SU-DHL-6 (cell line): ENCODE results near the gene PDZRN3.

Source experiments
- H2AFZ ChIP-seq: fragments of 200-600 bp; sonication (generic); 2 replicates; pipeline ENCODE4 v1.6.1; 2014; ENCODE audit warnings: low read depth, mild to moderate bottlenecking, moderate library complexity, mixed read lengths, antibody characterized with exemption, low read length; ENCODE audit not compliant: severe bottlenecking
- H3F3A ChIP-seq: fragments of 200-600 bp; shearing (Covaris generic); 2 replicates; pipeline ENCODE4 v1.6.0; 2016; ENCODE audit warnings: antibody characterized with exemption, mild to moderate bottlenecking; ENCODE audit not compliant: insufficient read depth
- H3K27ac ChIP-seq: fragments of 200-600 bp; sonication (generic); 2 replicates; pipeline ENCODE4 v1.5.1; 2016; ENCODE audit warnings: low read depth, mild to moderate bottlenecking, low read length, moderate library complexity, mixed read lengths
- H3K27me3 ChIP-seq: fragments of 200-600 bp; sonication (generic), shearing (Covaris generic); 2 replicates; pipeline ENCODE4 v1.6.0; 2014; ENCODE audit warnings: mild to moderate bottlenecking, low read length
- H3K36me3 ChIP-seq: fragments of 200-600 bp; sonication (generic); 2 replicates; pipeline ENCODE4 v1.6.1; 2014; ENCODE audit warnings: mild to moderate bottlenecking, low read length, mixed read lengths
- H3K4me2 ChIP-seq: fragments of 300-600, 200-600 bp; shearing (Covaris generic), sonication (generic); 2 replicates; pipeline ENCODE4 v1.6.0; 2014; ENCODE audit warnings: low read length, low read depth, mild to moderate bottlenecking; ENCODE audit not compliant: poor library complexity, severe bottlenecking
- H3K4me3 ChIP-seq: fragments of 200-600 bp; sonication (generic); 2 replicates; pipeline ENCODE4 v1.5.1; 2014; ENCODE audit warnings: antibody characterized with exemption, low read length, mild to moderate bottlenecking, mixed read lengths; ENCODE audit not compliant: insufficient read depth, poor library complexity, severe bottlenecking
- H3K79me2 ChIP-seq: fragments of 200-600 bp; sonication (generic); 2 replicates; pipeline ENCODE4 v1.6.1; 2014; ENCODE audit warnings: mild to moderate bottlenecking, low read length, moderate library complexity; ENCODE audit not compliant: insufficient read depth
- H3K9ac ChIP-seq: fragments of 200-600 bp; sonication (generic); 2 replicates; pipeline ENCODE4 v1.7.0; 2014; ENCODE audit warnings: mild to moderate bottlenecking, low read length
- H3K9me2 ChIP-seq: fragments of 200-600 bp; sonication (generic); replicated peaks from 2 replicates; pipeline ENCODE4 v1.6.1; 2014; ENCODE audit warnings: low read length; ENCODE audit not compliant: insufficient read depth
- H3K9me3 ChIP-seq: fragments of 200-600 bp; sonication (generic); 2 replicates; pipeline ENCODE4 v1.6.1; 2014; ENCODE audit warnings: low read length, mixed read lengths; ENCODE audit not compliant: insufficient read depth
- H4K20me1 ChIP-seq: fragments of 200-600 bp; sonication (generic); 2 replicates; pipeline ENCODE4 v1.6.1; 2014; ENCODE audit warnings: low read depth, mild to moderate bottlenecking, antibody characterized with exemption, low read length, moderate library complexity, mixed read lengths
- CTCF ChIP-seq: fragments of 200-600 bp; sonication (generic); IDR thresholded peaks from one replicate; pipeline ENCODE4 v1.5.1; 2017; ENCODE audit warnings: antibody characterized with exemption, mild to moderate bottlenecking, low read length, moderate library complexity; ENCODE audit not compliant: insufficient read depth, poor library complexity, severe bottlenecking
- EZH2phosphoT487 ChIP-seq: fragments of 200-600 bp; sonication (generic), shearing (Covaris generic); conservative IDR thresholded peaks from 2 replicates; pipeline ENCODE4 v1.6.1; 2018; ENCODE audit warnings: mild to moderate bottlenecking, antibody characterized with exemption, low read length, moderate library complexity, mixed read lengths

The PDZRN3 gene

GRCh38 chr3:73363093-73363492, 261.6 kb downstream of the PDZRN3 start:
- Histone ChIP-seq H3K4me2 (no peak overlapping the region), H3K9me3 (no peaks in the 10 kb centered on the region), H3K9ac (no peak overlapping the region), H3K36me3 (no peaks in the 10 kb centered on the region), H4K20me1 (no peaks in the 10 kb centered on the region), H3K4me3 (no peak overlapping the region), H3K27ac (no peak overlapping the region), H3K79me2 (no peaks in the 10 kb centered on the region), H3K9me2 (no peaks in the 10 kb centered on the region), H3K27me3 (no peaks in the 10 kb centered on the region), H3F3A (no peaks in the 10 kb centered on the region), H2AFZ (no peak overlapping the region)
- TF ChIP-seq CTCF: no peak
- no peak for TF ChIP-seq EZH2phosphoT487

GRCh38 chr3:73361591-73361990, 263.1 kb downstream of the PDZRN3 start:
- no peaks in the 10 kb centered on the region for H3K36me3 ChIP-seq
- no peak overlapping the region for H3K4me3 ChIP-seq

GRCh38 chr3:73353649-73354217, 271.0 kb downstream of the PDZRN3 start:
- Histone ChIP-seq H3K79me2 (no peaks in the 10 kb centered on the region), H3K9me2 (no peaks in the 10 kb centered on the region), H3K36me3 (no peaks in the 10 kb centered on the region), H2AFZ (no peak overlapping the region), H3K4me2 (no peak overlapping the region), H3K9ac (no peak overlapping the region), H3K4me3 (no peak overlapping the region), H3F3A (no peaks in the 10 kb centered on the region), H3K9me3 (no peaks in the 10 kb centered on the region), H3K27ac (no peak overlapping the region), H4K20me1 (no peaks in the 10 kb centered on the region), H3K27me3 (no peaks in the 10 kb centered on the region)
- TF ChIP-seq CTCF (no peak), EZH2phosphoT487 (no peak)

More at GRCh38 chr3:73361591-73361990, 263.1 kb downstream of the PDZRN3 start:
- no peaks in the 10 kb centered on the region for H3K79me2 ChIP-seq
- H3K9me3 ChIP-seq: no peaks in the 10 kb centered on the region
- H3K9me2 ChIP-seq: no peaks in the 10 kb centered on the region
- no peaks in the 10 kb centered on the region for H3F3A ChIP-seq
- no peaks in the 10 kb centered on the region for H3K27me3 ChIP-seq
- no peak overlapping the region for H2AFZ ChIP-seq
- H3K9ac ChIP-seq: no peak overlapping the region
- H3K27ac ChIP-seq: no peak overlapping the region
- H3K4me2 ChIP-seq: no peak overlapping the region
- TF ChIP-seq EZH2phosphoT487 (no peak), CTCF (no peak)
- H4K20me1 ChIP-seq: no peaks in the 10 kb centered on the region
